GM19023 (cell line): ENCODE data around the gene P2RY11.

Experiments
- ATAC-seq: cut with Tn5 transposase; IDR thresholded peaks from one replicate; pipeline ENCODE4 v1.9.1; 2021; ENCODE audit warnings: mild to moderate bottlenecking, moderate library complexity; ENCODE audit not compliant: unreplicated experiment

P2RY11 gene

DNA sequence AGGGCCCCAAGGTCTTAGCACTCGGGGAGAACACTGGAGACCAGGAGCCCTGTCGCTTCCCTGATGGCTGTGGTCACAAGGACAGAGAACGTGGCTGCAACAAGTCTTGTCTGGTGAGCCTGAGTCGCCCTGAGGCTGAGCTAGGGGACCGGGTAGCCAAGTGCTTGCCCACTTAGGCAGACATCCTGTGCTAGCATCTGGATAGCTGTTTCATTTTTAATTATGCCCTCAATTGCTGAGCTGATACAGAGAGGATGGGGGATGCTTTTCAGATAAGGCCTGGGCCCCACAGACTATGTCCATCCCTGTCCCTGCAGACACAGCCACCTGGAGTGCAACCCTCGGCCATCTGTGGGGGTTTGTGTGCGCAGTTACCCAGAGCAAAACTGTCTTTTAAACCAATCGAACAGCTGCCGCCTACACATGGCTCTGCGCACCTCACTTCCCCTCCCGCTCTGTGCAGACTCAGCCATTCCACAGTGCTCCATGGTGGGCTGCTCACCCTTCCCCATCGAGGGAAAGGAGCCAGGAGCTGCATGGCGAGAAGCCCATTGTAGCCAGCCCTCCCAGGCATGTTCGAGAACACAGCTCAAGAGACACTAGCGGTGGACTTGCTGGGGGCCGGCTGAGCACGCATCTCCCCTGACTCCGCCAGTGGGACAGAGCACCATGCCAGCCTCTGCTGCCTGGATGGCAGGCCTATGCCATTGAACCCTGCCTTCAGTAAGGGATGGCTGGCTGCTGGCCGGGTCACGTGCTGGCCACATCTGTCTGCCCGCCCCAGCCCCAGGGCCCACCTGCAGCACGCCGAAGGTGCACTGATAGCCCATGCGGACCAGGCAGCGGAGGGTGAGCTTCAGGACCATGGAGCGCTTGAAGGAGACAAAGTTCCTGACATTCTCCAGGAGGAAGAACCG, 27.6 kb downstream of the P2RY11 start:
- ATAC-seq, result no peak

- no peak for ATAC-seq
Measured at GRCh38 chr19:10139952-10140351, 28.5 kb downstream of the P2RY11 start.

DNA sequence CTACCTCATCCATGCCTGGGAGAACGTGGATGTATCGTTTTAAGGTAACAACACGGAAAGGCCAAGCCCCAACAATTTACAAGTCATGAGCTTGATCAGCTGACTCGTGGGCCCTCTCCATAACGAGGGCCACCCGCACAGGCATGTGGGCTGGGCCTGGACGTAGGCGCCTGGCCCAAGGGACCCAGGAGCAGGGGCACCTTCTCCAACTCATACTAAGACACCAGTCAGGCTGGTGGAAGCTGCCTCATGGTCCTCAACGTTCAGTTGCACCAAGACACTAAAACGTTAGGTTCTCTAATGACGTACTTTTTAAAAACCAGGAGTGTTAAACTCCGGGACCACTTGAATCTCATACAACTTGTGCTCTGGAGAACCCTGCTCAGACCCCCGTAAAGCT, 30.0 kb downstream of the P2RY11 start:
- ATAC-seq, result no peak

GRCh38 chr19:10141973-10142372, 30.5 kb downstream of the P2RY11 start:
- no peak for ATAC-seq

- ATAC-seq, result no peak
Measured at GRCh38 chr19:10142701-10143375, 31.3 kb downstream of the P2RY11 start.

GRCh38 chr19:10143681-10144080, 32.2 kb downstream of the P2RY11 start:
- no peak for ATAC-seq

- ATAC-seq, result no peak
Measured at GRCh38 chr19:10144361-10144760, 32.9 kb downstream of the P2RY11 start.

GRCh38 chr19:10145031-10145430, 33.5 kb downstream of the P2RY11 start:
- no peak for ATAC-seq

GRCh38 chr19:10146142-10146541, 34.6 kb downstream of the P2RY11 start:
- no peak for ATAC-seq

- ATAC-seq, result no peak
Measured at GRCh38 chr19:10149427-10149826, 37.9 kb downstream of the P2RY11 start.

DNA sequence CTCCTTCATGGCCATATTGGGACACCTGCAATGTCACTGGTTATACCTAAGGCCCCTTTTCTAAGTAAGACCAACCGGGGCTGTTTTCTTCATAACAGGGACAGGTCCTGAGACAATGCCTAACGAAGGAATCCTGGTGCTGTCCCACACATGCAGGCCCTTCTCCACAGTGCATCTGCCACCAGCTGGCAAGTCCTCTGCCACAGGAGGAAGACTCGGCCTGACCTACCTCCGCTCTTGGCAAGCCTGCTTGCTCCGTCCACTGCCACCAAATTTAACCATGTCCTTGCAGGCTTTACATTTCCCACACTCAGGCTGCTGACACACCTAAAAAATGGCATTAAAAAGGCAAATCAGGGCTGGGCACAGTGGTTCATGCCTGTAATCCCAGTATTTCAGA, 40.0 kb downstream of the P2RY11 start:
- no peak for ATAC-seq

- no peak for ATAC-seq
Measured at GRCh38 chr19:10152100-10152499, 40.6 kb downstream of the P2RY11 start.

GRCh38 chr19:10155839-10156238, 44.3 kb downstream of the P2RY11 start:
- no peak for ATAC-seq

DNA sequence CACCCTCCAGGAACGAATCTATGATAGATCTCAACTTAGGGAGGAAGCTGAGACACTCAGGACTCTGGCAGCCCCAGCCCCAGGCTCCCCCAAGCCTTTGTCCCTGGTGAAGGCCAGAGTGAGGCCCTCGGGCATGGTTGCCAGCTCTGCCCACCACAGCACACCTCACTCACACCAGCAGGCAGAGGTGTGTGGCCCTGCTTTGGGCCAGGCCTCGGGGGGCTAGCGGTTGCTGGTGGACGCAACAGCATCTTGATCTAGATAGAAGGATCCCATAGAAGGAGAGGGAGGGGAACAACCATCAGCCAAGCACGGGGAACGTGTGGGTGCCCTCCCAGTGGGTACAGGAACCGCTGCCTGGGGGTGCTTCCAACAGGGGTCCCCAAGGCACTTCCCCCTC, 46.6 kb downstream of the P2RY11 start:
- ATAC-seq, result no peak

GRCh38 chr19:10158485-10158884, 47.0 kb downstream of the P2RY11 start:
- ATAC-seq, result no peak

GRCh38 chr19:10159610-10160009, 48.1 kb downstream of the P2RY11 start:
- no peak for ATAC-seq

- ATAC-seq, result no peak
Measured at GRCh38 chr19:10163536-10163935, 52.0 kb downstream of the P2RY11 start.
